Thymus (tissue), 11 donors: Measurements from ENCODE around the gene TBC1D21. TPM values are rescaled to one million over a fixed set of nuclear protein-coding genes. Genes with fewer than 3 reads are reported as not detected.
A peak's percentile ranks its signal among the peaks of the same experiment; 100 is the strongest.

ENCODE experiments used
- DNase-seq, 9 donors: peaks; one replicate each; pipeline ENCODE4 v3.0.0-alpha.2; 2013; ENCODE audit warnings: low spot score in 9 of 9, low read depth in 6 of 9, missing footprints in 1 of 9
- H3K27ac ChIP-seq, 2 donors: one replicate each; pipeline ENCODE4 v1.5.1; 2013; ENCODE audit warnings: control low read depth in 1 of 2, low read depth in 1 of 2, low read length in 1 of 2, mild to moderate bottlenecking in 1 of 2, moderate library complexity in 1 of 2
- H3K27me3 ChIP-seq, 2 donors: one replicate each; pipeline ENCODE4 v1.5.1; 2013; ENCODE audit warnings: low read length in 1 of 2; ENCODE audit not compliant: control insufficient read depth in 2 of 2, insufficient read depth in 1 of 2
- H3K36me3 ChIP-seq, 2 donors: one replicate each; pipeline ENCODE4 v1.5.1; 2013; ENCODE audit warnings: low read length in 1 of 2, mild to moderate bottlenecking in 1 of 2, moderate library complexity in 1 of 2; ENCODE audit not compliant: control insufficient read depth in 2 of 2, insufficient read depth in 2 of 2
- H3K4me1 ChIP-seq, 2 donors: one replicate each; pipeline ENCODE4 v1.5.1; 2013; ENCODE audit warnings: low read length in 2 of 2; ENCODE audit not compliant: control insufficient read depth in 2 of 2, insufficient read depth in 2 of 2
- H3K4me3 ChIP-seq, 2 donors: one replicate each; pipeline ENCODE4 v1.5.1; 2013; ENCODE audit warnings: low read length in 2 of 2, control low read depth in 1 of 2, mild to moderate bottlenecking in 1 of 2
- H3K9me3 ChIP-seq, 2 donors: one replicate each; pipeline ENCODE4 v1.5.1; 2013; ENCODE audit warnings: low read length in 1 of 2, mild to moderate bottlenecking in 1 of 2; ENCODE audit not compliant: control insufficient read depth in 2 of 2, insufficient read depth in 1 of 2
- WGBS: extraction: QIAGEN DNeasy Blood & Tissue Kit; methylation state at CpG from one replicate; pipeline ENCODE4 v1.1.7; 2013; 5-methylcytosine and 5-hydroxymethylcytosine counted together
- polyA plus RNA-seq: library from polyadenylated mRNA; stranded (reverse); fragments of 200-250 nt; gene quantifications from one replicate; pipeline ENCODE4 v1.2.3, GENCODE V29; 2013
- total RNA-seq: library from RNA; stranded (reverse); fragments of 120-200 nt; gene quantifications from one replicate; pipeline ENCODE4 v1.2.4, GENCODE V29; 2013
- donor health status: healthy.

Gene TBC1D21
- total and polyA plus RNA-seq, 2 donors: 0.05 TPM; not detected in 1

GRCh38 chr15:73867426-73867825, 5.9 kb upstream of the TBC1D21 start:
- no peak overlapping the region for H3K27ac ChIP-seq
- no peak for DNase-seq
- H3K27me3 ChIP-seq: peaks cover 0 to 13% of the 10 kb centered on the region in 2 donors
- no peaks in the 10 kb centered on the region for H3K36me3 ChIP-seq
- H3K9me3 ChIP-seq: no peaks in the 10 kb centered on the region
- whole genome bisulfite sequencing: 94% methylated on average over 3 of the region's 3 CpGs
- peaks cover 16 to 22% of the 10 kb centered on the region in 2 donors for H3K4me1 ChIP-seq
- no peak overlapping the region for H3K4me3 ChIP-seq

- peaks cover 16 to 22% of the 10 kb centered on the region in 2 donors for H3K4me1 ChIP-seq
- no peak overlapping the region for H3K27ac ChIP-seq
- H3K4me3 ChIP-seq: no peak overlapping the region
- H3K27me3 ChIP-seq: peaks cover 0 to 14% of the 10 kb centered on the region in 2 donors
- 94% methylated on average over 2 of the region's 2 CpGs for WGBS
- H3K9me3 ChIP-seq: no peaks in the 10 kb centered on the region
- DNase-seq: no peak
- no peaks in the 10 kb centered on the region for H3K36me3 ChIP-seq
Observed at GRCh38 chr15:73867956-73868355, 5.4 kb upstream of the TBC1D21 start.

- DNase-seq: no peak
- WGBS: 91% methylated on average over 6 of the region's 6 CpGs
- Histone ChIP-seq H3K27ac (no peak overlapping the region), H3K36me3 (no peaks in the 10 kb centered on the region), H3K4me1 (peaks cover 16 to 22% of the 10 kb centered on the region in 2 donors), H3K4me3 (no peak overlapping the region), H3K9me3 (no peaks in the 10 kb centered on the region), H3K27me3 (peaks cover 0 to 19% of the 10 kb centered on the region in 2 donors)
Observed at GRCh38 chr15:73869216-73869995, 4.0 kb upstream of the TBC1D21 start.

GRCh38 chr15:73870700-73871408, 2.5 kb upstream of the TBC1D21 start:
- Histone ChIP-seq H3K9me3 (no peaks in the 10 kb centered on the region), H3K4me3 (no peak overlapping the region), H3K27ac (no peak overlapping the region), H3K27me3 (peaks cover 0 to 17% of the 10 kb centered on the region in 2 donors), H3K4me1 (peaks cover 12 to 16% of the 10 kb centered on the region in 2 donors), H3K36me3 (no peaks in the 10 kb centered on the region)
- DNase-seq: peak in 5 of 9 donors; percentile 4 to 47 (median 20)
- WGBS: 37% methylated on average over 17 of the region's 17 CpGs

- DNase-seq: no peak
- 96% methylated on average over 5 of the region's 5 CpGs for WGBS
- peaks cover 6 to 9% of the 10 kb centered on the region in 2 donors for H3K4me1 ChIP-seq
- no peak overlapping the region for H3K4me3 ChIP-seq
- no peak overlapping the region for H3K27ac ChIP-seq
- H3K27me3 ChIP-seq: peaks cover 0 to 14% of the 10 kb centered on the region in 2 donors
- H3K36me3 ChIP-seq: no peaks in the 10 kb centered on the region
- no peaks in the 10 kb centered on the region for H3K9me3 ChIP-seq
Observed at GRCh38 chr15:73872346-73872745, 1.0 kb upstream of the TBC1D21 start.

GRCh38 chr15:73873889-73874511, 636 bp downstream of the TBC1D21 start:
- Histone ChIP-seq H3K36me3 (no peaks in the 10 kb centered on the region), H3K9me3 (no peaks in the 10 kb centered on the region), H3K27me3 (peaks cover 0 to 7% of the 10 kb centered on the region in 2 donors), H3K27ac (no peak overlapping the region), H3K4me3 (no peak overlapping the region), H3K4me1 (peaks cover 6 to 9% of the 10 kb centered on the region in 2 donors)
- WGBS: 39% methylated on average over 6 of the region's 6 CpGs
- DNase-seq: peak in 7 of 9 donors; percentile 27 to 73 (median 54)

GRCh38 chr15:73879426-73879825, 6.1 kb downstream of the TBC1D21 start:
- Histone ChIP-seq H3K27ac (no peak overlapping the region), H3K36me3 (no peaks in the 10 kb centered on the region), H3K4me1 (no peaks in the 10 kb centered on the region), H3K27me3 (no peaks in the 10 kb centered on the region), H3K4me3 (no peak overlapping the region), H3K9me3 (no peaks in the 10 kb centered on the region)
- whole genome bisulfite sequencing: 75% methylated on average over 3 of the region's 3 CpGs
- no peak for DNase-seq

- Histone ChIP-seq H3K36me3 (no peaks in the 10 kb centered on the region), H3K4me1 (no peaks in the 10 kb centered on the region), H3K27me3 (no peaks in the 10 kb centered on the region), H3K9me3 (no peaks in the 10 kb centered on the region), H3K27ac (no peak overlapping the region), H3K4me3 (no peak overlapping the region)
- no peak for DNase-seq
- WGBS: 94% methylated on average over 12 of the region's 12 CpGs
Observed at GRCh38 chr15:73881579-73882320, 8.4 kb downstream of the TBC1D21 start.
